ENCODE measurements around the gene FBLN1.

DNA sequence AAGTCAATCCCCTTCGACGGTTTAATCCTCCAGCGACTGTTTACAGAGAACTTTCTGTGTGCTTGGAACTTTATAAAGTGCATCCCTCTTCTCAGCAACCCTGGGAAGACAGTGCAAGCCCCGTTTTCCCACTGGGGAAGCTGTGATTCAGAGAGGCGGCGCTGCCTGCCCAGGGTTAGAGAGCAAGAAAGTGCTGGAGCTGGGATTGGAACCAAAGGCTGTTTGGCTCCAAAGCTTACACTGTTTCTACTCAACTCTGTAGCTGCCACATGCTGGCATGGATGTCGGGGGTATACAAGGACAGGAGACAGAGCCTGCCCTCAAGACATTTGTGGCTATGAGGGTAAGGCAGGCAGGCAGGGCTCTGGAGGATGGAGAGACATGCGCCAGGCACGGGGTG is 13.0 kb downstream of the FBLN1 start:
- TF ChIP-seq POLR2A (IDR thresholded peaks at IDR 0.05; ENCODE audit: low read depth, low read length) (no peak), POLR2AphosphoS5 (IDR thresholded peaks at IDR 0.05; ENCODE audit: low read depth, low read length) (no peak)

Data from GM12891 (cell line).